Measurements from ENCODE around the gene SLAMF9. TPM values are rescaled to one million over a fixed set of nuclear protein-coding genes. Genes with fewer than 3 reads are reported as not detected.

Gene SLAMF9
- total RNA-seq = not detected in 2 replicates

GRCh38 chr1:159953536-159954515 is at the start of gene SLAMF9:
Gene SLAMF9, minus strand, starts transcription at chr1:159954237. Its CDS starts 100 bp downstream, at chr1:159954137.
- H3K4me3 Mint-ChIP-seq = no peak within 1 kb of the TSS
- no peaks in the 10 kb centered on the region for H3K36me3 Mint-ChIP-seq (ENCODE audit: low read depth)

GRCh38 chr1:160001440-160001839 is 47.4 kb upstream of the SLAMF9 start:
- peaks cover 29% of the 10 kb centered on the region for H3K27me3 Mint-ChIP-seq (ENCODE audit: insufficient read depth)
- no peak overlapping the region for H3K4me3 Mint-ChIP-seq
- no peaks in the 10 kb centered on the region for H3K36me3 Mint-ChIP-seq (ENCODE audit: low read depth)
- no peaks in the 10 kb centered on the region for H3K9me3 Mint-ChIP-seq
- H3K4me1 Mint-ChIP-seq (ENCODE audit: low read depth) = no peaks in the 10 kb centered on the region
- no peak overlapping the region for H3K27ac Mint-ChIP-seq
- intact Hi-C loops (cut with micrococcal nuclease) = no loop called here
- no peak for DNase-seq (ENCODE audit: low spot score)

More at GRCh38 chr1:159953536-159954515, at the start of gene SLAMF9:
- no peaks in the 10 kb centered on the region for H3K9me3 Mint-ChIP-seq
- H3K27ac Mint-ChIP-seq = no peak within 1 kb of the TSS
- intact Hi-C loops (cut with micrococcal nuclease) = no loop called here
- H3K27me3 Mint-ChIP-seq (ENCODE audit: insufficient read depth) = peaks cover 38% of the 10 kb centered on the region
- DNase-seq (ENCODE audit: low spot score) = no peak
- peaks cover 3% of the 10 kb centered on the region for H3K4me1 Mint-ChIP-seq (ENCODE audit: low read depth)

GRCh38 chr1:159999204-159999603 is 45.2 kb upstream of the SLAMF9 start:
- H3K27ac Mint-ChIP-seq = no peak overlapping the region
- H3K9me3 Mint-ChIP-seq = no peaks in the 10 kb centered on the region
- H3K36me3 Mint-ChIP-seq (ENCODE audit: low read depth) = no peaks in the 10 kb centered on the region
- H3K27me3 Mint-ChIP-seq (ENCODE audit: insufficient read depth) = peaks cover 49% of the 10 kb centered on the region
- no peak for DNase-seq (ENCODE audit: low spot score)
- no peak overlapping the region for H3K4me3 Mint-ChIP-seq
- no peaks in the 10 kb centered on the region for H3K4me1 Mint-ChIP-seq (ENCODE audit: low read depth)
- intact Hi-C loops (cut with micrococcal nuclease) = no loop called here

GRCh38 chr1:159996653-159997052 is 42.6 kb upstream of the SLAMF9 start:
- Mint-ChIP-seq H3K4me3 (no peak overlapping the region), H3K27ac (no peak overlapping the region), H3K36me3 (ENCODE audit: low read depth) (no peaks in the 10 kb centered on the region), H3K9me3 (no peaks in the 10 kb centered on the region), H3K27me3 (ENCODE audit: insufficient read depth) (peaks cover 47% of the 10 kb centered on the region), H3K4me1 (ENCODE audit: low read depth) (peaks cover 3% of the 10 kb centered on the region)
- DNase-seq (ENCODE audit: low spot score) = no peak
- intact Hi-C loops (cut with micrococcal nuclease) = no loop called here

- H3K27ac Mint-ChIP-seq = no peak overlapping the region
- H3K36me3 Mint-ChIP-seq (ENCODE audit: low read depth) = no peaks in the 10 kb centered on the region
- H3K9me3 Mint-ChIP-seq = no peaks in the 10 kb centered on the region
- H3K4me3 Mint-ChIP-seq = no peak overlapping the region
- peaks cover 37% of the 10 kb centered on the region for H3K27me3 Mint-ChIP-seq (ENCODE audit: insufficient read depth)
- intact Hi-C loops (cut with micrococcal nuclease) = loop anchor here (1.0 kb wide), 1 partner anchor 32 kb away; no protein-coding TSS in a partner anchor
- DNase-seq (ENCODE audit: low spot score) = no peak
- peaks cover 11% of the 10 kb centered on the region for H3K4me1 Mint-ChIP-seq (ENCODE audit: low read depth)
These were observed 40.9 kb upstream of the SLAMF9 start for GRCh38 chr1:159994896-159995295.

GRCh38 chr1:159993911-159994310 is 39.9 kb upstream of the SLAMF9 start:
- H3K36me3 Mint-ChIP-seq (ENCODE audit: low read depth) = no peaks in the 10 kb centered on the region
- H3K27me3 Mint-ChIP-seq (ENCODE audit: insufficient read depth) = peaks cover 31% of the 10 kb centered on the region
- no peak overlapping the region for H3K4me3 Mint-ChIP-seq
- no peak overlapping the region for H3K27ac Mint-ChIP-seq
- no peak for DNase-seq (ENCODE audit: low spot score)
- no peaks in the 10 kb centered on the region for H3K9me3 Mint-ChIP-seq
- H3K4me1 Mint-ChIP-seq (ENCODE audit: low read depth) = peaks cover 11% of the 10 kb centered on the region
- intact Hi-C loops (cut with micrococcal nuclease) = no loop called here

- Mint-ChIP-seq H3K27me3 (ENCODE audit: insufficient read depth) (peaks cover 30% of the 10 kb centered on the region), H3K4me1 (ENCODE audit: low read depth) (peaks cover 11% of the 10 kb centered on the region), H3K4me3 (no peak overlapping the region), H3K27ac (no peak overlapping the region), H3K9me3 (no peaks in the 10 kb centered on the region), H3K36me3 (ENCODE audit: low read depth) (no peaks in the 10 kb centered on the region)
- intact Hi-C loops (cut with micrococcal nuclease) = no loop called here
- no peak for DNase-seq (ENCODE audit: low spot score)
These were observed 38.1 kb upstream of the SLAMF9 start for GRCh38 chr1:159992161-159992560.

- Mint-ChIP-seq H3K27ac (no peak overlapping the region), H3K4me3 (no peak overlapping the region), H3K9me3 (no peaks in the 10 kb centered on the region), H3K36me3 (ENCODE audit: low read depth) (no peaks in the 10 kb centered on the region), H3K27me3 (ENCODE audit: insufficient read depth) (peaks cover 32% of the 10 kb centered on the region), H3K4me1 (ENCODE audit: low read depth) (peaks cover 11% of the 10 kb centered on the region)
- DNase-seq (ENCODE audit: low spot score) = peak; percentile 7
- intact Hi-C loops (cut with micrococcal nuclease) = no loop called here
These were observed 37.5 kb upstream of the SLAMF9 start for GRCh38 chr1:159991513-159991912.

GRCh38 chr1:159990005-159990404 is 36.0 kb upstream of the SLAMF9 start:
- Mint-ChIP-seq H3K36me3 (ENCODE audit: low read depth) (no peaks in the 10 kb centered on the region), H3K4me1 (ENCODE audit: low read depth) (peaks cover 11% of the 10 kb centered on the region), H3K4me3 (no peak overlapping the region), H3K27ac (no peak overlapping the region), H3K27me3 (ENCODE audit: insufficient read depth) (peaks cover 19% of the 10 kb centered on the region), H3K9me3 (no peaks in the 10 kb centered on the region)
- no peak for DNase-seq (ENCODE audit: low spot score)
- intact Hi-C loops (cut with micrococcal nuclease) = no loop called here

- Mint-ChIP-seq H3K9me3 (no peaks in the 10 kb centered on the region), H3K36me3 (ENCODE audit: low read depth) (no peaks in the 10 kb centered on the region), H3K27ac (no peak overlapping the region), H3K27me3 (ENCODE audit: insufficient read depth) (peaks cover 16% of the 10 kb centered on the region), H3K4me1 (ENCODE audit: low read depth) (peaks cover 11% of the 10 kb centered on the region), H3K4me3 (no peak overlapping the region)
- no peak for DNase-seq (ENCODE audit: low spot score)
- intact Hi-C loops (cut with micrococcal nuclease) = no loop called here
These were observed 35.5 kb upstream of the SLAMF9 start for GRCh38 chr1:159989581-159989980.

GRCh38 chr1:159988006-159988405 is 34.0 kb upstream of the SLAMF9 start:
- peaks cover 19% of the 10 kb centered on the region for H3K27me3 Mint-ChIP-seq (ENCODE audit: insufficient read depth)
- intact Hi-C loops (cut with micrococcal nuclease) = no loop called here
- peaks cover 11% of the 10 kb centered on the region for H3K4me1 Mint-ChIP-seq (ENCODE audit: low read depth)
- H3K9me3 Mint-ChIP-seq = no peaks in the 10 kb centered on the region
- no peak overlapping the region for H3K4me3 Mint-ChIP-seq
- no peak overlapping the region for H3K27ac Mint-ChIP-seq
- no peaks in the 10 kb centered on the region for H3K36me3 Mint-ChIP-seq (ENCODE audit: low read depth)
- DNase-seq (ENCODE audit: low spot score) = no peak

GRCh38 chr1:159987186-159987585 is 33.1 kb upstream of the SLAMF9 start:
- DNase-seq (ENCODE audit: low spot score) = no peak
- intact Hi-C loops (cut with micrococcal nuclease) = no loop called here
- H3K36me3 Mint-ChIP-seq (ENCODE audit: low read depth) = no peaks in the 10 kb centered on the region
- H3K4me1 Mint-ChIP-seq (ENCODE audit: low read depth) = peaks cover 11% of the 10 kb centered on the region
- H3K9me3 Mint-ChIP-seq = no peaks in the 10 kb centered on the region
- no peak overlapping the region for H3K27ac Mint-ChIP-seq
- H3K4me3 Mint-ChIP-seq = no peak overlapping the region
- H3K27me3 Mint-ChIP-seq (ENCODE audit: insufficient read depth) = peaks cover 20% of the 10 kb centered on the region

- Mint-ChIP-seq H3K4me3 (no peak overlapping the region), H3K36me3 (ENCODE audit: low read depth) (no peaks in the 10 kb centered on the region), H3K27ac (no peak overlapping the region), H3K4me1 (ENCODE audit: low read depth) (peaks cover 7% of the 10 kb centered on the region), H3K9me3 (no peaks in the 10 kb centered on the region), H3K27me3 (ENCODE audit: insufficient read depth) (peaks cover 20% of the 10 kb centered on the region)
- DNase-seq (ENCODE audit: low spot score) = no peak
- intact Hi-C loops (cut with micrococcal nuclease) = no loop called here
These were observed 32.5 kb upstream of the SLAMF9 start for GRCh38 chr1:159986531-159986930.
